NCI-H226 (cell line): Measurements from ENCODE around the gene ADAT2.

Experiments used
- DNase-seq: peaks from one replicate; pipeline ENCODE4 v3.0.0-alpha.2; 2015

ADAT2 gene

GRCh38 chr6:143441010-143441409, 9.5 kb downstream of the ADAT2 start:
- DNase-seq = no peak

GRCh38 chr6:143432588-143432987, 17.9 kb downstream of the ADAT2 start:
- no peak for DNase-seq

- DNase-seq = no peak
Measured at GRCh38 chr6:143431226-143431625, 19.3 kb downstream of the ADAT2 start.

GRCh38 chr6:143429970-143430369, 20.5 kb downstream of the ADAT2 start:
- DNase-seq = no peak

GRCh38 chr6:143427109-143427817, 23.2 kb downstream of the ADAT2 start:
- peak; percentile 48 for DNase-seq

GRCh38 chr6:143426026-143426425, 24.5 kb downstream of the ADAT2 start:
- no peak for DNase-seq

GRCh38 chr6:143419526-143419925, 31.0 kb downstream of the ADAT2 start:
- DNase-seq = no peak

- DNase-seq = no peak
Measured at GRCh38 chr6:143414769-143415168, 35.7 kb downstream of the ADAT2 start.

- DNase-seq = peak; percentile 41
Measured at GRCh38 chr6:143410859-143411270, 39.6 kb downstream of the ADAT2 start.

- no peak for DNase-seq
Measured at GRCh38 chr6:143408787-143409162, 41.7 kb downstream of the ADAT2 start.

GRCh38 chr6:143408151-143408786, 42.2 kb downstream of the ADAT2 start:
- DNase-seq = peak; percentile 49

- no peak for DNase-seq
Measured at GRCh38 chr6:143406673-143407072, 43.8 kb downstream of the ADAT2 start.

GRCh38 chr6:143405373-143406154, 44.9 kb downstream of the ADAT2 start:
- peak; percentile 78 for DNase-seq

GRCh38 chr6:143402721-143403336, 47.7 kb downstream of the ADAT2 start:
- no peak for DNase-seq

- DNase-seq = no peak
Measured at GRCh38 chr6:143401636-143402370, 48.7 kb downstream of the ADAT2 start.

GRCh38 chr6:143401068-143401446, 49.4 kb downstream of the ADAT2 start:
- no peak for DNase-seq

GRCh38 chr6:143400258-143401067, 50.0 kb downstream of the ADAT2 start:
- no peak for DNase-seq

- DNase-seq = no peak
Measured at GRCh38 chr6:143399775-143400174, 50.7 kb downstream of the ADAT2 start.

- no peak for DNase-seq
Measured at GRCh38 chr6:143399176-143399575, 51.3 kb downstream of the ADAT2 start.

GRCh38 chr6:143397227-143398222, 53.0 kb downstream of the ADAT2 start:
- DNase-seq = peak; percentile 99
